ENCODE data around the gene WDR33.

- TF ChIP-seq, protein P1, sequence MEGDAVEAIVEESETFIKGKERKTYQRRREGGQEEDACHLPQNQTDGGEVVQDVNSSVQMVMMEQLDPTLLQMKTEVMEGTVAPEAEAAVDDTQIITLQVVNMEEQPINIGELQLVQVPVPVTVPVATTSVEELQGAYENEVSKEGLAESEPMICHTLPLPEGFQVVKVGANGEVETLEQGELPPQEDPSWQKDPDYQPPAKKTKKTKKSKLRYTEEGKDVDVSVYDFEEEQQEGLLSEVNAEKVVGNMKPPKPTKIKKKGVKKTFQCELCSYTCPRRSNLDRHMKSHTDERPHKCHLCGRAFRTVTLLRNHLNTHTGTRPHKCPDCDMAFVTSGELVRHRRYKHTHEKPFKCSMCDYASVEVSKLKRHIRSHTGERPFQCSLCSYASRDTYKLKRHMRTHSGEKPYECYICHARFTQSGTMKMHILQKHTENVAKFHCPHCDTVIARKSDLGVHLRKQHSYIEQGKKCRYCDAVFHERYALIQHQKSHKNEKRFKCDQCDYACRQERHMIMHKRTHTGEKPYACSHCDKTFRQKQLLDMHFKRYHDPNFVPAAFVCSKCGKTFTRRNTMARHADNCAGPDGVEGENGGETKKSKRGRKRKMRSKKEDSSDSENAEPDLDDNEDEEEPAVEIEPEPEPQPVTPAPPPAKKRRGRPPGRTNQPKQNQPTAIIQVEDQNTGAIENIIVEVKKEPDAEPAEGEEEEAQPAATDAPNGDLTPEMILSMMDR (IDR thresholded peaks at IDR 0.05), result no peak
- no peak for TF ChIP-seq POLR2A (IDR thresholded peaks at IDR 0.05)
Observed at GRCh38 chr2:127678991-127679390, 132.0 kb downstream of the WDR33 start.
